Esophagus muscularis mucosa (tissue), 4 donors: ENCODE measurements around the gene L3HYPDH. TPM values are rescaled to one million over a fixed set of nuclear protein-coding genes. Genes with fewer than 3 reads are reported as not detected.

ENCODE experiments used
- DNase-seq: peaks from one replicate; pipeline ENCODE4 v3.0.0-alpha.2; 2017; ENCODE audit errors: extremely low spot score
- H3K27ac ChIP-seq, 4 donors: fragments of 200-600 bp; sonication (generic); replicated peaks in 1 of 4; 1 replicate in 3 of 4; 2 replicates in 1 of 4; pipeline ENCODE4 v1.5.1; 2016 to 2019; ENCODE audit warnings: mild to moderate bottlenecking in 1 of 4
- H3K27me3 ChIP-seq, 4 donors: fragments of 200-600 bp; sonication (generic); one replicate each; pipeline versions ENCODE4 v1.5.1 to v1.6.0; 2016 to 2019
- H3K36me3 ChIP-seq, 4 donors: fragments of 200-600 bp; sonication (generic); one replicate each; pipeline ENCODE4 v1.5.1; 2016 to 2019
- H3K4me1 ChIP-seq, 4 donors: fragments of 200-600 bp; sonication (generic); one replicate each; pipeline ENCODE4 v1.5.1; 2016 to 2019
- H3K4me3 ChIP-seq, 4 donors: fragments of 200-600 bp; sonication (generic); 1 replicate in 2 of 4; 2 replicates in 2 of 4; pipeline ENCODE4 v1.5.1; 2016 to 2019; ENCODE audit warnings: mild to moderate bottlenecking in 4 of 4, moderate library complexity in 1 of 4
- H3K9me3 ChIP-seq, 4 donors: fragments of 200-600 bp; sonication (generic); 1 replicate in 3 of 4; 2 replicates in 1 of 4; pipeline ENCODE4 v1.5.1; 2016 to 2019
- CTCF ChIP-seq, 3 experiments: fragments of 200-600 bp in 2 of 3; fragments of 450-650 bp in 1 of 3; sonication (generic) in 2 of 3; IDR thresholded peaks; one replicate each; pipeline ENCODE4 v1.5.1; 2017 to 2019; ENCODE audit warnings: antibody characterized with exemption in 3 of 3, mild to moderate bottlenecking in 2 of 3, moderate library complexity in 1 of 3
- EP300 ChIP-seq: sonication (generic); formaldehyde crosslinking; IDR thresholded peaks from one replicate; pipeline ENCODE4 v1.6.1; 2017; ENCODE audit warnings: antibody characterized with exemption
- POLR2A ChIP-seq: fragments of 450-650 bp; IDR thresholded peaks from one replicate; pipeline ENCODE4 v1.6.1; 2017; ENCODE audit warnings: antibody characterized with exemption, moderate library complexity, mild to moderate bottlenecking, low read depth
- POLR2AphosphoS5 ChIP-seq, 2 donors: sonication (generic); formaldehyde crosslinking; IDR thresholded peaks; one replicate each; pipeline ENCODE4 v1.6.1; 2017; ENCODE audit warnings: antibody characterized with exemption in 2 of 2
- whole genome bisulfite sequencing: methylation state at CpG from one replicate; pipeline ENCODE4 v1.1.5; 2018; 5-methylcytosine and 5-hydroxymethylcytosine counted together
- intact Hi-C: fragments of 100-400 bp; cut with DNase I; formaldehyde crosslinking; loops from one replicate; pipeline ENCODE4 v1.15.1; 2023
- total RNA-seq, 4 donors: library from RNA; depleted of rRNA; stranded (reverse); fragments of >200 nt; gene quantifications; one replicate each; pipeline versions ENCODE4 v1.1.0 to v1.2.1, GENCODE V29; 2016

The L3HYPDH gene
- 10 to 100 TPM; 20.2 to 32.2 (median 26.0) TPM for total RNA-seq

- Histone ChIP-seq H3K36me3 (peaks cover 2 to 17% (median 8%) of the 10 kb centered on the region in 4 donors), H3K4me1 (peaks cover 38 to 75% (median 65%) of the 10 kb centered on the region in 4 donors), H3K9me3 (no peaks in the 10 kb centered on the region), H3K4me3 (peak within 1 kb of the TSS; percentile 72 to 83 (median 82)), H3K27me3 (no peaks in the 10 kb centered on the region), H3K27ac (peak within 1 kb of the TSS; percentile 90 to 97 (median 93))
- peak; percentile 98 for DNase-seq
- intact Hi-C loops: loop anchor here (5.0 kb wide), 1 partner anchor 1187 kb away; the partner anchor contains the start of gene ARID4A
- WGBS: no CpG with 5 or more reads among the region's 92 CpGs
- TF ChIP-seq POLR2A: peak; percentile 89
- no peak for TF ChIP-seq EP300
- peak; percentile 77 to 94 for TF ChIP-seq POLR2AphosphoS5 (IDR thresholded peaks at IDR 0.05)
- peak; percentile 64 to 78 (median 68) for TF ChIP-seq CTCF (IDR thresholded peaks at IDR 0.05)
Observed at GRCh38 chr14:59483819-59484638, at the start of gene L3HYPDH, which contains the start of gene JKAMP. L3HYPDH (minus strand) TSS chr14:59484408; CDS start chr14:59484316, 92 bp downstream. JKAMP (plus strand) TSS chr14:59484517; CDS start chr14:59484590, 73 bp downstream.

- 93% methylated on average over 1 of the region's 1 CpG for WGBS
- intact Hi-C loops: no loop called here
- no peak for DNase-seq
- peaks cover 0 to 10% (median 3%) of the 10 kb centered on the region in 4 donors for H3K9me3 ChIP-seq
- no peaks in the 10 kb centered on the region for H3K27me3 ChIP-seq
- no peak overlapping the region for H3K27ac ChIP-seq
- TF ChIP-seq POLR2A (no peak), CTCF (IDR thresholded peaks at IDR 0.05) (no peak), EP300 (no peak), POLR2AphosphoS5 (IDR thresholded peaks at IDR 0.05) (no peak)
- no peaks in the 10 kb centered on the region for H3K36me3 ChIP-seq
- H3K4me1 ChIP-seq: no peaks in the 10 kb centered on the region
- no peak overlapping the region for H3K4me3 ChIP-seq
Observed at GRCh38 chr14:59532419-59532818, 48.2 kb upstream of the L3HYPDH start.

GRCh38 chr14:59530349-59530748 is 46.1 kb upstream of the L3HYPDH start:
- intact Hi-C loops: no loop called here
- Histone ChIP-seq H3K4me1 (no peaks in the 10 kb centered on the region), H3K4me3 (no peak overlapping the region), H3K27ac (no peak overlapping the region), H3K9me3 (peaks cover 0 to 10% (median 3%) of the 10 kb centered on the region in 4 donors), H3K27me3 (no peaks in the 10 kb centered on the region), H3K36me3 (no peaks in the 10 kb centered on the region)
- TF ChIP-seq CTCF (IDR thresholded peaks at IDR 0.05) (no peak), POLR2A (no peak), POLR2AphosphoS5 (IDR thresholded peaks at IDR 0.05) (no peak), EP300 (no peak)
- no peak for DNase-seq

- no peak overlapping the region for H3K27ac ChIP-seq
- no peaks in the 10 kb centered on the region for H3K27me3 ChIP-seq
- intact Hi-C loops: no loop called here
- no peaks in the 10 kb centered on the region for H3K4me1 ChIP-seq
- no peak for DNase-seq
- peaks cover 0 to 10% (median 3%) of the 10 kb centered on the region in 4 donors for H3K9me3 ChIP-seq
- no peak for TF ChIP-seq EP300
- TF ChIP-seq CTCF (IDR thresholded peaks at IDR 0.05): no peak
- TF ChIP-seq POLR2AphosphoS5 (IDR thresholded peaks at IDR 0.05): no peak
- no peak for TF ChIP-seq POLR2A
- no peak overlapping the region for H3K4me3 ChIP-seq
- WGBS: 71% methylated on average over 2 of the region's 2 CpGs
- H3K36me3 ChIP-seq: no peaks in the 10 kb centered on the region
Observed at GRCh38 chr14:59529189-59529588, 45.0 kb upstream of the L3HYPDH start.
